DOHH2 (cell line): ENCODE data around the gene LRIT1.
A peak's percentile ranks its signal among the peaks of the same experiment; 100 is the strongest.

Experiments used
- H3F3A ChIP-seq: fragments of 200-600 bp; sonication (generic), shearing (Covaris generic); 2 replicates; pipeline ENCODE4 v1.6.0; 2016; ENCODE audit warnings: antibody characterized with exemption, mild to moderate bottlenecking; ENCODE audit not compliant: control insufficient read depth, insufficient read depth
- H3K27ac ChIP-seq: fragments of 200-600 bp; sonication (generic); 2 replicates; pipeline ENCODE4 v1.5.1; 2014; ENCODE audit warnings: low read depth, mild to moderate bottlenecking, low read length, moderate library complexity
- H3K27me3 ChIP-seq: fragments of 200-600 bp; sonication (generic); 2 replicates; pipeline ENCODE4 v1.6.1; 2014; ENCODE audit warnings: mild to moderate bottlenecking, low read length, mixed read lengths; ENCODE audit not compliant: control insufficient read depth
- H3K36me3 ChIP-seq: fragments of 200-600 bp; sonication (generic); 2 replicates; pipeline ENCODE4 v1.6.1; 2014; ENCODE audit warnings: mild to moderate bottlenecking, low read length, moderate library complexity, mixed read lengths; ENCODE audit not compliant: control insufficient read depth
- H3K4me1 ChIP-seq: fragments of 200-600 bp; sonication (generic); 2 replicates; pipeline ENCODE4 v1.6.1; 2014; ENCODE audit warnings: mild to moderate bottlenecking, low read length, mixed read lengths; ENCODE audit not compliant: control insufficient read depth
- H3K4me2 ChIP-seq: fragments of 200-600 bp; sonication (generic); 2 replicates; pipeline ENCODE4 v1.6.0; 2014; ENCODE audit warnings: mild to moderate bottlenecking, low read length, moderate library complexity
- H3K4me3 ChIP-seq: fragments of 200-600 bp; sonication (generic); 2 replicates; pipeline ENCODE4 v1.5.1; 2014; ENCODE audit warnings: mild to moderate bottlenecking, low read length, mixed read lengths
- H3K79me2 ChIP-seq: fragments of 200-600 bp; sonication (generic); 2 replicates; pipeline ENCODE4 v1.6.1; 2014; ENCODE audit warnings: mild to moderate bottlenecking, low read length, mixed read lengths; ENCODE audit not compliant: control insufficient read depth
- H3K9me2 ChIP-seq: fragments of 200-600 bp; sonication (generic); replicated peaks from 2 replicates; pipeline ENCODE4 v1.6.1; 2014; ENCODE audit warnings: mild to moderate bottlenecking, low read length, mixed read lengths; ENCODE audit not compliant: control insufficient read depth
- H3K9me3 ChIP-seq: fragments of 200-600 bp; sonication (generic); 2 replicates; pipeline ENCODE4 v1.6.1; 2014; ENCODE audit warnings: antibody characterized with exemption, low read length, mixed read lengths; ENCODE audit not compliant: control insufficient read depth, insufficient read depth
- H4K20me1 ChIP-seq: fragments of 200-600 bp; sonication (generic); 2 replicates; pipeline ENCODE4 v1.6.0; 2014; ENCODE audit warnings: low read depth, mild to moderate bottlenecking, antibody characterized with exemption, low read length, moderate library complexity; ENCODE audit not compliant: control insufficient read depth, insufficient read depth
- EZH2phosphoT487 ChIP-seq: fragments of 200-600 bp; sonication (generic); IDR thresholded peaks from 2 replicates; pipeline ENCODE4 v1.6.1; 2017; ENCODE audit warnings: borderline replicate concordance, mild to moderate bottlenecking, antibody characterized with exemption, low read length, moderate library complexity, mixed read lengths
- TF ChIP-seq, protein P1 (sequence below): fragments of 200-600 bp; sonication (generic); IDR thresholded peaks from one replicate; pipeline ENCODE4 v1.5.1; 2014; ENCODE audit warnings: antibody characterized with exemption, mild to moderate bottlenecking, low read depth, low read length; ENCODE audit not compliant: poor library complexity, severe bottlenecking

The LRIT1 gene

GRCh38 chr10:84243759-84244158, 2.4 kb upstream of the LRIT1 start:
- no peaks in the 10 kb centered on the region for H3K79me2 ChIP-seq
- TF ChIP-seq EZH2phosphoT487 = no peak
- TF ChIP-seq, protein P1, sequence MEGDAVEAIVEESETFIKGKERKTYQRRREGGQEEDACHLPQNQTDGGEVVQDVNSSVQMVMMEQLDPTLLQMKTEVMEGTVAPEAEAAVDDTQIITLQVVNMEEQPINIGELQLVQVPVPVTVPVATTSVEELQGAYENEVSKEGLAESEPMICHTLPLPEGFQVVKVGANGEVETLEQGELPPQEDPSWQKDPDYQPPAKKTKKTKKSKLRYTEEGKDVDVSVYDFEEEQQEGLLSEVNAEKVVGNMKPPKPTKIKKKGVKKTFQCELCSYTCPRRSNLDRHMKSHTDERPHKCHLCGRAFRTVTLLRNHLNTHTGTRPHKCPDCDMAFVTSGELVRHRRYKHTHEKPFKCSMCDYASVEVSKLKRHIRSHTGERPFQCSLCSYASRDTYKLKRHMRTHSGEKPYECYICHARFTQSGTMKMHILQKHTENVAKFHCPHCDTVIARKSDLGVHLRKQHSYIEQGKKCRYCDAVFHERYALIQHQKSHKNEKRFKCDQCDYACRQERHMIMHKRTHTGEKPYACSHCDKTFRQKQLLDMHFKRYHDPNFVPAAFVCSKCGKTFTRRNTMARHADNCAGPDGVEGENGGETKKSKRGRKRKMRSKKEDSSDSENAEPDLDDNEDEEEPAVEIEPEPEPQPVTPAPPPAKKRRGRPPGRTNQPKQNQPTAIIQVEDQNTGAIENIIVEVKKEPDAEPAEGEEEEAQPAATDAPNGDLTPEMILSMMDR = no peak
- no peaks in the 10 kb centered on the region for H3K27me3 ChIP-seq
- no peaks in the 10 kb centered on the region for H3K9me3 ChIP-seq
- no peaks in the 10 kb centered on the region for H3K4me1 ChIP-seq
- H3K4me2 ChIP-seq = no peak overlapping the region
- H3F3A ChIP-seq = no peaks in the 10 kb centered on the region
- no peaks in the 10 kb centered on the region for H3K9me2 ChIP-seq
- H3K27ac ChIP-seq = no peak overlapping the region
- no peaks in the 10 kb centered on the region for H3K36me3 ChIP-seq
- H3K4me3 ChIP-seq = no peak overlapping the region
- no peaks in the 10 kb centered on the region for H4K20me1 ChIP-seq

DNA sequence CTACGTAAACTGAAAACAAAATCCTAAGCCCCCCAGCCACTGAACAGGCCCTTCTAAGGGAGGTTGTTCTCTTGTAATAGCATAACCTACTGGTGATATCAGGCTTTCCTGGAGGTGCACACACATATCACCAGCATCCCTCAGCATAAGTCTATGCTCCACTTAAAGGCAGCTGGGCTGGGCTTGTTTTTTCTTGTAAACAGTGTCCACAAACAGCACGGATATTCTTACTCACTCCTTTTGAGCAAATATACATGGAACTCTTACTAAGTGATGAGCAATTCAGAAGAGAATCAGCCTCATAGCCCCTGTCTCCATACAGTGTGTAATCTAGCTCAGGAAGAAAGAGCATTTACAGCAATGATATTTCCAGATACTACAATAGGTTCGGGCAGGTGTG, 2.4 kb downstream of the LRIT1 start:
- no peaks in the 10 kb centered on the region for H3K9me3 ChIP-seq
- no peak for TF ChIP-seq EZH2phosphoT487
- TF ChIP-seq, protein P1 = no peak
- no peaks in the 10 kb centered on the region for H3K79me2 ChIP-seq
- no peak overlapping the region for H3K27ac ChIP-seq
- no peaks in the 10 kb centered on the region for H3F3A ChIP-seq
- no peaks in the 10 kb centered on the region for H3K9me2 ChIP-seq
- H3K36me3 ChIP-seq = no peaks in the 10 kb centered on the region
- no peaks in the 10 kb centered on the region for H4K20me1 ChIP-seq
- H3K27me3 ChIP-seq = no peaks in the 10 kb centered on the region
- no peak overlapping the region for H3K4me2 ChIP-seq
- no peak overlapping the region for H3K4me3 ChIP-seq
- no peaks in the 10 kb centered on the region for H3K4me1 ChIP-seq

DNA sequence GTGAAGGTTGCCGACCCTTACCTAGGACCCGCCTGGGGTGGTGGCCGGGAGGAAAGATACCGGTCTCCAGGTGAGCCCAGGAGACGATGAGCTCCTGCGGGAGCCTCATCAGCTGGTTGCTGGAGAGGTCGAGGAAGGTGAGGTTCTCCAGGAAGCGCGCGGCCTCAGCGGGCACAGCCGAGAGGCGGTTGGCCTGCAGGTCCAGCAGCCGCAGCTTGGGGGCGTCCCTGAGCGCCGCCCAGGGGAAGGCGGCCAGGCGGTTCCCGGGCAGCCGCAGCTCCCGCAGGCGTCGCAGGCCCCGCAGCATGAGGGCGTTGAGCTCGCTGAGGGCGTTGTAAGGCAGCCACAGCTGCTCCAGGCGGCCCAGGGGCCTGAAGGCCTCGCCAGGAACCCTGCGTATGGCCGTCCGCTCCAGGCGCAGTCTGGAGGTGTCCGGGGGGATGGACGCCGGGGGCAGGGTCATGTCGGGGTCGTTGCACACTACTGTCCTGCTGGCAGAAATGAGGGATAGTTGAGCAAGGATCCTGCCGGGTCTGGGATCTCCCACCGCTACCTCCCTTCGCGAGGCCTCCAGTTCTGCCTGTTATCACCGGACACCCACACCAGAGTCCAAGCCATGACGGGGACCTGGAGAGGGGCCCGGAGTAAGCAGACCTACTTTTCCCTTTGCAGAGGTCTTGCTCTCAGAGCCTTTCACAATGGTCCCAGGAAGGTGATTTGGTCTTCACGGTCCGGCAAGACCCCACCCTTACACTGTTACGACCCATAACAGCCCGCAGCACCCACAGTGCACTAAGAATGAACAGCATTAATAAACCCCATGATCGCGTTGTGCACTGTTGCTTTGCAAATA, 3.9 kb downstream of the LRIT1 start:
- no peaks in the 10 kb centered on the region for H3K79me2 ChIP-seq
- H4K20me1 ChIP-seq = no peaks in the 10 kb centered on the region
- H3K9me3 ChIP-seq = no peaks in the 10 kb centered on the region
- H3K4me2 ChIP-seq = no peak overlapping the region
- H3K27me3 ChIP-seq = no peaks in the 10 kb centered on the region
- TF ChIP-seq, protein P1 = peak; percentile 36
- no peak for TF ChIP-seq EZH2phosphoT487
- no peaks in the 10 kb centered on the region for H3F3A ChIP-seq
- H3K27ac ChIP-seq = no peak overlapping the region
- H3K36me3 ChIP-seq = no peaks in the 10 kb centered on the region
- no peak overlapping the region for H3K4me3 ChIP-seq
- H3K4me1 ChIP-seq = no peaks in the 10 kb centered on the region
- H3K9me2 ChIP-seq = no peaks in the 10 kb centered on the region
